ENCODE data around the gene ACKR1.
A peak's percentile ranks its signal among the peaks of the same experiment; 100 is the strongest.

ACKR1 gene

DNA sequence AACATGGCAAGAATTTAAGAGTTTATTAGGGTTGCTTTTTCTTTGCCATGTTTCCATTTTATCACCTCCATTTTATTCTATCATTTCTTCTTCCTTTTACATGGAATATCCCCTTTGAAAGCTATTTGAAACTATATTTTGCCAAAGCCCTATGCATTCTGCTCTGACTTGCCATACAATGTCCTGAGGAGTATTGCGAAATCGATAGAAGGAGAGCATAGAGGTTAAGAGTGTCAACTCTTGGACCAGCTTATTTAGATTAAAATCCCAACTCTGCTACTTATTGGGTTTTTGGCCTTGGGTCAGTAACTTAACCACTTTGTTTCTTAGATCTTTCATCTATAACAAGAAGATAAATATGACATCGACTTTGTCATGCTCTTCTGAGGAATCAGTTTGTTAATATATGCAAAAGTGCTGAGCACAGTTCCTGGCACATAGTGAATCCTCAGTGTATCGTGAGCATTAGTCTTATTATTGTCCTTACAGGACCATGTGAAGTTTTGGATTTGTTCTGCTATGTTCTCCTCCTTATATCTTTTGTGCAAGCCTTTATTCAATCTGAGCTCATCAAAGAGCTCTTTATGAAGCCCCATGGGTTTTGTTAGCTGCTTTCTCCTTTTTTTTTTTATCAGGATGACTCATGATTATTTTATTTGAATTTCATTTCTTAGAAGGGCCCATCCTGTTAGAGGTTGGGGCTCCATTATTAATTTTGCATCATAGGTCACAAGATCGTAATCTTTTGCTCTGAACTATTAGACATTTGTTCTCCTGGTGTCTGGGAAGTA lies 17.6 kb downstream of the ACKR1 start:
- Histone ChIP-seq H3K4me1 (ENCODE audit: control insufficient read depth, insufficient read depth, low read length) (peaks cover 8% of the 10 kb centered on the region; the same call in 1 of the 2 replicates), H3K9me3 (ENCODE audit: control insufficient read depth, insufficient read depth, low read length) (no peaks in the 10 kb centered on the region; the same call in 1 of the 2 replicates), H3K27ac (ENCODE audit: low read length) (no peak overlapping the region), H3K27me3 (ENCODE audit: control insufficient read depth, insufficient read depth, low read length) (no peaks in the 10 kb centered on the region), H3K4me3 (ENCODE audit: low read length) (no peak overlapping the region), H3K36me3 (ENCODE audit: control insufficient read depth, insufficient read depth, low read length) (no peaks in the 10 kb centered on the region)
- WGBS (ENCODE audit: insufficient coverage, insufficient read length): no CpG with 5 or more reads among the region's 5 CpGs
- DNase-seq (ENCODE audit: low read depth, low spot score): no peak

GRCh38 chr1:159223004-159223403 lies 18.3 kb downstream of the ACKR1 start:
- Histone ChIP-seq H3K9me3 (ENCODE audit: control insufficient read depth, insufficient read depth, low read length) (no peaks in the 10 kb centered on the region; the same call in 1 of the 2 replicates), H3K27ac (ENCODE audit: low read length) (no peak overlapping the region), H3K36me3 (ENCODE audit: control insufficient read depth, insufficient read depth, low read length) (no peaks in the 10 kb centered on the region), H3K4me3 (ENCODE audit: low read length) (no peak overlapping the region), H3K27me3 (ENCODE audit: control insufficient read depth, insufficient read depth, low read length) (no peaks in the 10 kb centered on the region), H3K4me1 (ENCODE audit: control insufficient read depth, insufficient read depth, low read length) (peaks cover 8% of the 10 kb centered on the region; the same call in 1 of the 2 replicates)
- no CpG with 5 or more reads among the region's 2 CpGs for WGBS (ENCODE audit: insufficient coverage, insufficient read length)
- DNase-seq (ENCODE audit: low read depth, low spot score): no peak

DNA sequence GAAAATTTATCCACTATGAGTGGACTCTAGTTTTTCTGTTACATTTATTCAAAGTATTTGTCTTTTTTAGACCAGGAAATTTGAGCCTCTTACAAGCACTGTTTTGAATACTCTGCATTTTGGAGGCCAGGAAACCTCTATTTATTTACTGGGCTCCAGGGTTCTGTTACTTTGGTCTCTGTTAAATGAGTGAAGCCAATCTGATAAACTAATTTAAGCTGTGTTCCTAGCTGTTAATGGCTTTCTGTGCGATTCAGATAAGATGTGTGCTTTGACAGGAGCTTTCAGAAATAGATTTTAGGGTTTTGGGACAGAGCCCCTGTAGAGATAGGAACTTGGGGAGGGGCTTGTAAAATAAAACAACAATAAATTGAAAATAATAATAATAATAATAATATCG lies 23.9 kb downstream of the ACKR1 start:
- no peaks in the 10 kb centered on the region for H3K27me3 ChIP-seq (ENCODE audit: control insufficient read depth, insufficient read depth, low read length)
- no peaks in the 10 kb centered on the region for H3K9me3 ChIP-seq (ENCODE audit: control insufficient read depth, insufficient read depth, low read length)
- WGBS (ENCODE audit: insufficient coverage, insufficient read length): no CpG with 5 or more reads among the region's 2 CpGs
- no peak for DNase-seq (ENCODE audit: low read depth, low spot score)
- H3K4me3 ChIP-seq (ENCODE audit: low read length): no peak overlapping the region
- H3K36me3 ChIP-seq (ENCODE audit: control insufficient read depth, insufficient read depth, low read length): no peaks in the 10 kb centered on the region
- H3K27ac ChIP-seq (ENCODE audit: low read length): no peak overlapping the region
- no peaks in the 10 kb centered on the region for H3K4me1 ChIP-seq (ENCODE audit: control insufficient read depth, insufficient read depth, low read length)

DNA sequence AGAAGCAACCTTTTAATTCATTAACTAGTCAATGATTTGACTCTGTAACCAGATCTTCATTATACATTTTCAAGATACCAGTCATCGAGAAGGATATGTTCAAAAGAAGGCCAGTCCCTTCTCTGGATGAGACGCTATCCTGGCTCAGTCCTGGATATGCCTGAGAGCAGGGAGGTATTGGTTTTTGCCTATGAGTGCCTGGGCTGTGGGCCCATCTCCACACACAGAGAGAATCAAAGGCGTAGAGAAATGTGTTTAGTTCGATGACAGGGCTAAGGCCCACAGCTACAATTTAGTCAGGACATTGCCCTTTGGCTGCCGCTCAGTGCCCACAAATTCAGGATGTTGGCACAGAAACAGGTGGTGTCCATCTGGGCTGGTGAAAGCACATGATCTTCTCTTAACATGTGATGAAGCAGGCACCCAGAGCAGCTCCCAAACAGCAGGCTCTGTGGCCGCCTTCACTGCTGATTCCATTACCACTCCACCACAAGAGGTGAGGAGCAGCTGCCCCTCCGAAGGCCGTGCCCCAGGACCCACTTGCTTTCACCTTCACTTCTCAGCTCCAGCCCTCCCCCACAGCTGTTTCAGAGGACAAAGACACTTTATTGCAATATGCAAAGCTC lies 24.7 kb downstream of the ACKR1 start:
- H3K27me3 ChIP-seq (ENCODE audit: control insufficient read depth, insufficient read depth, low read length): no peaks in the 10 kb centered on the region
- WGBS (ENCODE audit: insufficient coverage, insufficient read length): no CpG with 5 or more reads among the region's 8 CpGs
- DNase-seq (ENCODE audit: low read depth, low spot score): no peak
- no peaks in the 10 kb centered on the region for H3K9me3 ChIP-seq (ENCODE audit: control insufficient read depth, insufficient read depth, low read length)
- no peaks in the 10 kb centered on the region for H3K36me3 ChIP-seq (ENCODE audit: control insufficient read depth, insufficient read depth, low read length)
- no peaks in the 10 kb centered on the region for H3K4me1 ChIP-seq (ENCODE audit: control insufficient read depth, insufficient read depth, low read length)
- no peak overlapping the region for H3K27ac ChIP-seq (ENCODE audit: low read length)
- no peak overlapping the region for H3K4me3 ChIP-seq (ENCODE audit: low read length)

- no peak for DNase-seq (ENCODE audit: low read depth, low spot score)
- Histone ChIP-seq H3K36me3 (ENCODE audit: control insufficient read depth, insufficient read depth, low read length) (no peaks in the 10 kb centered on the region), H3K27me3 (ENCODE audit: control insufficient read depth, insufficient read depth, low read length) (no peaks in the 10 kb centered on the region), H3K4me1 (ENCODE audit: control insufficient read depth, insufficient read depth, low read length) (no peaks in the 10 kb centered on the region), H3K4me3 (ENCODE audit: low read length) (no peak overlapping the region), H3K27ac (ENCODE audit: low read length) (no peak overlapping the region), H3K9me3 (ENCODE audit: control insufficient read depth, insufficient read depth, low read length) (no peaks in the 10 kb centered on the region)
- no CpG with 5 or more reads among the region's 1 CpG for WGBS (ENCODE audit: insufficient coverage, insufficient read length)
Measured at GRCh38 chr1:159229896-159230295, 25.2 kb downstream of the ACKR1 start.

DNA sequence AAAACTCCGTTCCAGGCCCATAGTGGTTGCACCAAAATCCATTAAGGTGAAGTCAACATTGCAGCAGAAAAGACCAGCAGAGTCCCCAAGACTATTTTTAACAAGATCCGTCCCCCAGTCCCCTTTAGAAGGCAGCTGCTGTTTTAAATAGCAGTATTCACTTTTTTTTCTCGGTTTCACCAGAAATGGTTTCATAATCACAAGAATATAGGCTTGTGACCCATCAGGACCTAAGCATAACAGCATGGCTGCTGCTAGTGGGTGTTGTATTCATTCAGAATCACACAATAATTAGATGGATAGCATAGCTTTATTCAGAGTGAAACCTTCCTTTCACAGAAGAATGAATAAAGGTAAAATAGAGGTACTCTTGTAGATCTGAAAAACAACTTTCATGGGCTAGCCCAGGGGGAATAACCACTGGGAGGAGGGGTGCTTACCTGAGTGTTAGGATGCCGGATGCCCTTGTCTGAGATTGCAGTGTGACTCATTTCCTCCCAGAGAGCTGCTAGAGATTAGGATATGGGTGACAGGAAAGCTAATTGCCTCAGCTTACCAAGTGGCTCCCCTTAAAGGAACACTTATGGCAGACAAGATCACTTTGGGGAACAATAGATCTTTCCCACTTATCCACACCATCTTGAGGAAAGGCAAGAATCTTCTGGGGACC lies 35.0 kb downstream of the ACKR1 start:
- DNase-seq (ENCODE audit: low read depth, low spot score): no peak
- Histone ChIP-seq H3K9me3 (ENCODE audit: control insufficient read depth, insufficient read depth, low read length) (no peaks in the 10 kb centered on the region), H3K4me3 (ENCODE audit: low read length) (no peak overlapping the region), H3K36me3 (ENCODE audit: control insufficient read depth, insufficient read depth, low read length) (no peaks in the 10 kb centered on the region), H3K27ac (ENCODE audit: low read length) (no peak overlapping the region), H3K4me1 (ENCODE audit: control insufficient read depth, insufficient read depth, low read length) (no peaks in the 10 kb centered on the region), H3K27me3 (ENCODE audit: control insufficient read depth, insufficient read depth, low read length) (no peaks in the 10 kb centered on the region)
- WGBS (ENCODE audit: insufficient coverage, insufficient read length): no CpG with 5 or more reads among the region's 4 CpGs

DNA sequence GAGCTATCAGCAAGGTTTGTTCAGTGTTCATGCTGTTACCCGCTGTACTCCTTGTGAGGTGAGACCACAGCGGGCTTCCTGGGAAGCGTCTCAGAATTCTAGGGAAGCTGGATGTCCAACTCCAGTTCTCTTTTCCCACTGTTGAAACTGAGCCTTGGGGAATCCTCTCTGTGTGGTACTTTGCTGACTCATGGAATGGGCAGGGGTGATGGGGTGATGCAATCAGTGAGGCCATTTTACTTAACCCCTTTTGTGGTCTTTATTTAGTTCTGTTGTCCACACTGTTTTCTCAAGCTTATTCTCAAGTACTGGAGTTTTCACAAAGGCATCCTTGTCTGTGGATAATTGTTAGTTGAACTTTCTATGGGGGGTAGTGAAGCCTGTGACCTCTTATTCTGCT lies 42.6 kb downstream of the ACKR1 start:
- H3K27ac ChIP-seq (ENCODE audit: low read length): no peak overlapping the region
- no peaks in the 10 kb centered on the region for H3K27me3 ChIP-seq (ENCODE audit: control insufficient read depth, insufficient read depth, low read length)
- no peaks in the 10 kb centered on the region for H3K36me3 ChIP-seq (ENCODE audit: control insufficient read depth, insufficient read depth, low read length)
- H3K4me3 ChIP-seq (ENCODE audit: low read length): no peak overlapping the region
- no peak for DNase-seq (ENCODE audit: low read depth, low spot score)
- WGBS (ENCODE audit: insufficient coverage, insufficient read length): no CpG with 5 or more reads among the region's 3 CpGs
- H3K9me3 ChIP-seq (ENCODE audit: control insufficient read depth, insufficient read depth, low read length): no peaks in the 10 kb centered on the region
- H3K4me1 ChIP-seq (ENCODE audit: control insufficient read depth, insufficient read depth, low read length): no peaks in the 10 kb centered on the region

GRCh38 chr1:159248311-159248710 lies 43.6 kb downstream of the ACKR1 start:
- no CpG with 5 or more reads among the region's 1 CpG for WGBS (ENCODE audit: insufficient coverage, insufficient read length)
- no peaks in the 10 kb centered on the region for H3K36me3 ChIP-seq (ENCODE audit: control insufficient read depth, insufficient read depth, low read length)

GRCh38 chr1:159250638-159251216 lies 46.1 kb downstream of the ACKR1 start:
- WGBS (ENCODE audit: insufficient coverage, insufficient read length): no CpG with 5 or more reads among the region's 8 CpGs
- Histone ChIP-seq H3K4me1 (ENCODE audit: control insufficient read depth, insufficient read depth, low read length) (no peaks in the 10 kb centered on the region), H3K9me3 (ENCODE audit: control insufficient read depth, insufficient read depth, low read length) (no peaks in the 10 kb centered on the region), H3K36me3 (ENCODE audit: control insufficient read depth, insufficient read depth, low read length) (no peaks in the 10 kb centered on the region), H3K4me3 (ENCODE audit: low read length) (no peak overlapping the region), H3K27ac (ENCODE audit: low read length) (no peak overlapping the region), H3K27me3 (ENCODE audit: control insufficient read depth, insufficient read depth, low read length) (no peaks in the 10 kb centered on the region)
- DNase-seq (ENCODE audit: low read depth, low spot score): peak; percentile 31

More at GRCh38 chr1:159248311-159248710, 43.6 kb downstream of the ACKR1 start:
- no peak overlapping the region for H3K27ac ChIP-seq (ENCODE audit: low read length)
- no peaks in the 10 kb centered on the region for H3K4me1 ChIP-seq (ENCODE audit: control insufficient read depth, insufficient read depth, low read length)
- no peak overlapping the region for H3K4me3 ChIP-seq (ENCODE audit: low read length)
- no peaks in the 10 kb centered on the region for H3K27me3 ChIP-seq (ENCODE audit: control insufficient read depth, insufficient read depth, low read length)
- no peaks in the 10 kb centered on the region for H3K9me3 ChIP-seq (ENCODE audit: control insufficient read depth, insufficient read depth, low read length)
- DNase-seq (ENCODE audit: low read depth, low spot score): no peak

Measured in iPS DF 6.9 (cell line).